HG02870 (cell line): Measurements from ENCODE around the gene CDH4.

Experiments
- ATAC-seq: cut with Tn5 transposase; IDR thresholded peaks from one replicate; pipeline ENCODE4 v1.9.1; 2021; ENCODE audit warnings: mild to moderate bottlenecking, moderate library complexity; ENCODE audit not compliant: unreplicated experiment

CDH4 gene

DNA sequence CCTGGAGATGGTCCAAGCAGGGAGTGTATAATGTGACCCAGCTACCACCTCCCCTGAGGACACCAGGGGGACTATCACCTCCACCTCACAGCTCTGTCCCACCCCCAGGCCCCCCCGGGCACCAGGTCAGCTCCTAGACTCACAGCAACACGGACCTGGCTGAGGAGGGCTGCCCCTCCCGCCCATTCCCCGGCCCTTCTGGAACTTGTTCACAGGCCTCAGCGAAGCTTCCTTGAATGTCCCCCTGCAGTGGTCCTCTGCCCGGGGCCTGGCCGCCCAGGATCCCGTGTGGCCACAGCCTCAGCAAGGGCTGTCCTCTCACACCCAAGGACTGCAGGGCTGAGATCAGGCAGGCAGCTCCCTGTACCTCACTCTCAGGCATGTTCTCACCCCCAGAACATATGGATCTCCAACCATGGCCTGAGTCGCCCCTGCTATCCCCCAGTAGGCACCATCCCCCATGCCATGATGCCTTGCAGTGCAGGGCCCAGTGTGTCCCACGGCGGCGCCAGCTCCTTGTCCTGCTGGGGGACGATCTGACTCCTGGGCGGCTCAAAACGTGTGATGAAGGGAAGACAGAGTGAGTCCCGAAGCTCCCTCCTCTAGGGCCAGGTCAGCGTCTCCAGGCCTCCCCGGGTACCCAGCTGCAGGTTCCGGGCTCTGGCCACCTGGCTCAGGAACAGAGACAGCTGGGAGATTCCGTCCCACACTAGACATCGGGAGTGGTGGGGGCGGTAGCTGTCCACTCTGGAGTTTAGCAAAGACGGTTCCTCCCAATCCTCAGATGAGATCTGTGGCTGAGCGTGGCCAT is 655.2 kb downstream of the CDH4 start:
- ATAC-seq: no peak

DNA sequence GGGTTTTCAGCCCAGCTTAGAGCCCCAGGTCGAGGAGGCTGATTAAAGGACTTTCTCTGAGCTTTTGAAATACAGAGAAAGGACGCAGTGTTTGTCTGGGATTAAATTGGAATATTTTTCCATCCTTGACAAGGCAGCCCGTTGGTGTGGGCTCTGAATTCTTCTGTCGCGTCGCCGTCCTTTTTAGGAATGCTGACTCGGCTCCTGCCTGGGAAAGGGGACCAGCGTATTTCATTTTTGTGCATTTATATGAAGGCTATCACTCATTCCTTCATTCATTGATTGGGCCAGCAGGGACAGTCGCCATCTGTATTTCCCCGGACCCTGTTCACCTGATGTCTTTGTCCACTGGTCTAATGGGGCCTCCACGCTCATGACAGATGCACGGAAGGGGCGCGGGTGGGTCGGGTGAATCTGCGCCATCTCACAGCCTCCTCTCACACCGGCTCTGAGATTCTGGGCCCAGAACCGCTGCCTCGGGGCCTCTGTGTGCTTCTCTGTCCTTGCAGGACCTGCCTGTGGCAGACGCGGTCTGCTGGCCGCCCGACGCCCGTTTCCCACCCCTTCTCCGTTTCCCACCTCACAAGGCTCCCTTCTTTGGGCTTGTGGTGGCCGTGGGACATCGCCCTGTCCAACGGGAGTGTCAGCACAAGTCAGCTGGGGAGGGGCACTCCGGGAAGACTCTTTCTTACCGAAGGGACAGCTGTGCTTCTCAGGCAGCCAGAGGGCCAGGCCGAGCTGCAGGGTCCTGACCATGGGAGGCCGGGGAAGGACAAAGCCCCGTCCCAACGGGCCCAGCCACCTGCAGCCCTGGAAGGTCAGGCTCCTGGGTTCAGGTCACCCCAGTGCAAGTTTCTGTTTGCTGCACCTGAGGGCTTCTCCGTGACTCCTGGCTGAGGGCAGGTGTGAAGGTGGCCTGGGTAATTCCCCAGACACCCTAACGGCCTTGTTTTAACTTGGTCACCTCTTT is 656.3 kb downstream of the CDH4 start:
- ATAC-seq: no peak

DNA sequence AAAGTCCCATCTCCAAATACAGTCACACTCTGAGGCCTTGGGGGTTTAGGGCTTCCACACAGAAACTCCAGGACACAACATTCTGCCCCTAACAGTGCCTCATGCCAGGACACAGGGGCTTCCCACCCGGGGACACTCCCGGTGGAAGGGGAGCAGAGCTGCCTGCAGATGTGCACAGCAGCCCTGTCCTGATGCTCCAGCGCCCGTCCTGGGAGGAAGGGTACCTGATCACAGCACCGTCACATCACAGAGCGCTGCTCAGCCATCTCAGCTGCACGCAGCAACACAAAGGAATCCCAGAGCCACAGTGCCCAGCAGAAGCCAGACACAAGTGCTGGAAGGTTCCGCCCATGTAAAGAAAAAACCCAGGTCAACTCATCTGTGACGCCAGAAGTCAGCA is 657.0 kb downstream of the CDH4 start:
- ATAC-seq: no peak

DNA sequence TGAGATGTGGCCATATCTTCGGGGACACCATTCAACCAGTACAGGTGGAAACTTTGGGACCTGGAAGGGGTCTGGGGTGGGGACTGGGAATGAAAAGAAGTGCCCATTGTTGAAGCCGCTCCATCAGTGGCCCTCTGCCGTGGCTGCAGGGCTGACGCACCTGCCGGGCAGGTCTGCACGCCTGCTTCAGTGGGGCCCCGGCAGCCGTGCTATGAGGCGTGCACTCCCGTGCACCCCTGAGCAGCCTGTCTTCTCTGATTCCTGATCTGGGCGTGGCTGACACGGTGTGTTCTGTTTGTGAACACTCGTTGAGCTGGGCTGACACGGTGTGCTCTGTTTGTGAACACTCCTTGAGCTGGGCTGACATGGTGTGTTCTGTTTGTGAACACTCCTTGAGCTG is 657.8 kb downstream of the CDH4 start:
- ATAC-seq: no peak

DNA sequence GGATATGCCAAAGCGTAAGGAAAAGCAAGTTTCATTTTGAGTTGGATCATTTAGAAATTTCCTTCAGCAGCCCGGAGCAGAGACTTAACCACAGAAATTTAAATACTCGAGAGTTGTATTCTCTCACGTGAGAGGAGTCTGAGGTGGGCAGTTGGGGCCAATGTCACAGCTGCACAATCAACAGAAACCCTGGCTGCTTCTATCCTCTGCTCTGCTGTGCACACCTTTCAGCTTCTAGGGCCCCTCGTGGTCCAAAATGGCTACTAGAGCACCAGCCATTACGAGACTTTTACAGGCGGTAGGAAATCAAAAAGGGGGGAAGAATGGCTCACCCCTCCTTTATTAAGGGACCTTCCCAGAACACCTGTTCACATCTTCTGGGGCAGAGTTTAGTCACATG is 659.8 kb downstream of the CDH4 start:
- no peak for ATAC-seq

DNA sequence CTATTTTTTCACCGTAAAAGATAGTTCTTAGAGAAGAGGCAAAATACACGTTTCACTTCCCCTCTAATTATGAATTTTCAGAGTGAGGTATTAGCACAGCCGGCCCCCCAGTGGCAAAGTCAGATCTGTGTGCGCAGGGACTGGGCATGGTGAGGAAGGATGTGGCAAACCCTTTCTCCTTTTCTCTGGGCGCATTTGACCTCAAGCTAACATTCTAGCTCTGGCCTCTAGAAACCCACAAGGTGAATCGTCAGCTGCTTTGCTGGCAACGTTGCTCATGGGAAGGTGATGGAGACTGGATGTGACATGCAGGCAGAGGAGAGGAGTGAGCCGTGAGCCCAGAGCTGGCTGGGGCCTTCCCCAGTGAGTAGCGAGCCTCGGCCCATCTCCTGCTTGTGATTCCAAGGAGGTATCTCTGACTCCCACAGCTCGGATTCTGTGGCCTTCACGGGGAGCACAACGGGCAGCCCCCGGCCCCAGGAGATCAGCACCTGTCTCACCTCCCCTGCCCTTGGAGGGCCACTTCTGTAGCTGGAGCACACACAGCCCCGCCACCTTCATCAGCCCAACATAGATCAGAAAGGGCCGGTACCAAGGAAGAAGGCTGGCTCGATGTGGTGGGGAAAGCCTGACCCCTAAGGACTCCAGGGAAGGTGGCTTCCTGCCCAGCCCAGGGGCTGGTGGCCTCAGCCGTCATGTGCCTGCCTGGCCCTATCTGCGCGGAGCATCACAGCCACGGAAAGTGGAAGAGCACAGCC is 660.8 kb downstream of the CDH4 start:
- ATAC-seq: peak; percentile 62

DNA sequence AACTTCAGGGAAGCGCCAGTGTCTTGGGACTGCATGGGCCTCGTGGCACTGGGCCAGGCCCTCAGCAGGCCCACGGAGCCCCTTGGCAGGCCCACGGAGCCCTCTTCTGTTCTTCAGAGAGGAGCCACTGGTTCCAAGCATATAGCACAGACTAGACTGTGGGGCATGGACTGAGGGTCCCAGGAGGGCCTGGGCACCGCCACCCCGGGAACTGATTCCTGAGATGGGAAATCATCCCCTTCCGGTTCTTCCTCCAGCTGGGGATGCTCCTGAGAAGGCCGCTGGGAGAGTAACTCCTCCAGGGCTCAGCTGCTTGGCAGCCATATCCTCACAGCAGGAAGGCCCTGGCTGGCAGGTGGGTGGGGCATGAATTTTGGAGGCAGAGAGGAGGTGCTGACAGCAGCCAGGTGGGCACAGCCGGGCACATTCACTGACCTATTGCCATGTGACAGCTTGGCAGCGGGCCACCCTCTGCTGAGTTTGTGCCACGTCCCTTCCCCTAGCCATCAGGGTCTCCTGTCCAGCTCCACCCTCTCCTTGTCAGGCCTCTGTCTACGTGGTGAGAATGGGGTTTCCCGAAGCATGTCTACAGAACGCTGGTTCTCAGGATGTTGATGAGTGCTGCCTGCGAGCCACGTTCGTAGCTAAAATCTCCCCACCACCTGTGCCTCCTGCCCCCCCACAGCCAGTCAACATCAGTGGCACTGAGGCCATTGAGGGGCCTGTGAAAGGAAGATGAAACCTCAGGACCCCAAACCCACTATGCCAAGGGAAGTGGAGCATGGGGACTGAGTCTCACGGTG is 661.6 kb downstream of the CDH4 start:
- ATAC-seq: no peak

DNA sequence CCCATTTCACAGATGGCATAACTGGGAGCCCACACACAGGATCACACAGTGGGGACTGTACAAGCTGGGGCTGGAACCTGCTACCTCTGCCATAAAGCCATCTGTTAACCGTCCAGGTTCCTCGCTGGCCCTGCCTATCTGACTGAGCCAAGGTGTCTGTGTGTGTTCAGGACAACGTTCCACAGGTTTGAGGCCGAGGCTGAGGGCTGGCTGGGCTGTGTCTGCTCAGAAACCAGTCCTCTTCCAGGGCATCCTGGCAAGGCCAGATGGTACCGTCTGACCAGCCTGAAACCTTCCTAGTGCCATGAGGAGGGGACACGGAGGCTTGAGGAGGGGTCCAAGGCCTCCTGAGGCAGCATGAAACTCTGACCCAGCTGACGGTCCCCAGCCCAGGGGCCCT is 663.0 kb downstream of the CDH4 start:
- no peak for ATAC-seq

DNA sequence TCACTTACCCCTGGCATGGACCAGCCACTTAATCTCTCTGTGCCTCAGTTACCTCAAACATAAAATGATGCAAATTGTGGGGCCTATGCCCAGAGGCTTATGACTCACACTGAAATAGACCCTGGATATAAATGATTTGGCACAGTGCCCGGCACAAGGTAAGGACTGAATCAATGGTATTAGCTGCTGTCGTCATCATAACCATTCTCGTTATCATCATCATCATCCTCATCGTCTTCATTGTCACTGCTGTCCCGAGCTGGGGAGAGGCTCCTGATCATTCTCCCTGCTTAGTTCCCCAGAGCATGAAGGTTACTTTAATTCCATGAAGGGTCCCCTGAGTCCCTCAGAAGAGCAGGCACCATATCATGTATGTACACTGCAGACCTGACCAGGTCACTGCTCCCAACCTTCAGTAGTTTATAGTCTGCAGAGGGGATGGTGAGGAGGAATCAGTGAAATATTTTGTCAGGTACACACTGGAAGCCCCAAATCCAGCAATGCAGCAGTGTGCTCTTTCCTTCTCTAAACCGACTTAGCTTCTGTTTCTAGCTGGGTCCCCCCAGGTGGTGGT is 664.3 kb downstream of the CDH4 start:
- no peak for ATAC-seq

DNA sequence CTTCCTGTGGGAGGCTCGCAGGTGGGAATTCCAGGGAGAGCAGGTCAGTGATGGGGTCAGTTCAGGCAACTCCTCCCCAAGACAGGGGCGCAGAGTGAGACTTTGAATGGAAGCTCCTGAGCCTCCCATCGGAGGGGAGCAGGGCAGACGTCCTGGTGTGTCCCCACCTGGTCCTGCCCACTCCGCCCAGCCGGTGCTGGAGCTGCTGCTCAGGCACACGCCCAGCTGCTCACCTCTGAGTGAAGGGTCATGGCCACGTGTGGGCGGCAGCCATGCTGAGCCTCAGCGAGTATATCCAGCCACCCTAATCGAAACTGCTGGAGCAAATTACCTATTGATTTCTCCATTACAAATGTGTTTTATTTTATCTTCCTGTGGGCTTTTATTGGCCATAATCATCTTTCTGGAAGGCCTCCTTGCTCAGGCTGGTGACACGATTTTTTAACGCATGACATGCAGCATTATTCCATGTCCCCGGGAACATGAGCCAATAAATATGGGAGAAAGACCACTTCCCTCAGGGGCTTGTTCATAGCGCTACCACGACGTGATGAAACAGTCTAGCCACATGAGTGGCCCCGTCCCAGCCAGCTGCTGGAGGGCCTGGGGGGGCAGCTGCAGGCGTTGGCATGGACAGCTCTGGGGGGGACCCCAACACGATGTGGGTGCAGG is 665.5 kb downstream of the CDH4 start:
- no peak for ATAC-seq

DNA sequence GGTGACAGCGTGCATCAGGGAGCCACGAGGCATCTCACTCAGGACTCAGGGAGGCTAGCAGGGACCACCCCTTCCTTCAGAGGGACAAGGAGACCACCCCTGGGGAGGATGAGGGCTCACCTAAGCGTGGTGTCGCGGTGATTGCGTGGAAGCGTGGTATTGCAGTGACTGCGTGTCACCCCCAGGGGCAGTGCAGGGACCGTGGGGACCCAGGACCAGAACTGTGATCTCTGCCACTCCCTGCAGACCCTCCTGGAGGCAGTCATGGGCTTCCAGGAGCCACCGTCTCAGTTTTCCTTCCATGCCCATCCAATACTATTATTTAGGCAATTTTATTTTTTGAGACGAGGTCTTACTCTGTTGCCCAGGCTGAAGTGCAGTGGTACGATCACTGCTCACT is 666.5 kb downstream of the CDH4 start:
- ATAC-seq: no peak

DNA sequence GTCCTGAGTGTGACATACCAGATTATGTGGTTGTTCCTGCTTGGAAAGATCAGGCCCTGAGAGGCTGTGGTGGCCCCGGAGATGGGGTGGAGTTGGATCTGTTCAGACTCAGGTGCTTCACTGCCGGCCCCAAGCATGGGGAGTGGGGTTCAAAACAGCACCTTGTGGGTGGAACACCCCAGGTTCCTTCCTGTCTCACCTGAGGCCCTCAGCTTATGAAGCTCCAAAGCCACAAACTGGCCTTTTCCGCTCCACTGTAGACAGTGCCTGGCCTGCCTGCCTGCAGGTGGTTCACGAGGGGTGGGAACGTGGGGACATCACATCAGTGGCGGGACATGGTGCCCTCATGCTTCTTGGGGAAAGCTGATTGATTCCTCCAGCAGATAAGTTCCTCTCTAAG is 667.2 kb downstream of the CDH4 start:
- ATAC-seq: no peak

DNA sequence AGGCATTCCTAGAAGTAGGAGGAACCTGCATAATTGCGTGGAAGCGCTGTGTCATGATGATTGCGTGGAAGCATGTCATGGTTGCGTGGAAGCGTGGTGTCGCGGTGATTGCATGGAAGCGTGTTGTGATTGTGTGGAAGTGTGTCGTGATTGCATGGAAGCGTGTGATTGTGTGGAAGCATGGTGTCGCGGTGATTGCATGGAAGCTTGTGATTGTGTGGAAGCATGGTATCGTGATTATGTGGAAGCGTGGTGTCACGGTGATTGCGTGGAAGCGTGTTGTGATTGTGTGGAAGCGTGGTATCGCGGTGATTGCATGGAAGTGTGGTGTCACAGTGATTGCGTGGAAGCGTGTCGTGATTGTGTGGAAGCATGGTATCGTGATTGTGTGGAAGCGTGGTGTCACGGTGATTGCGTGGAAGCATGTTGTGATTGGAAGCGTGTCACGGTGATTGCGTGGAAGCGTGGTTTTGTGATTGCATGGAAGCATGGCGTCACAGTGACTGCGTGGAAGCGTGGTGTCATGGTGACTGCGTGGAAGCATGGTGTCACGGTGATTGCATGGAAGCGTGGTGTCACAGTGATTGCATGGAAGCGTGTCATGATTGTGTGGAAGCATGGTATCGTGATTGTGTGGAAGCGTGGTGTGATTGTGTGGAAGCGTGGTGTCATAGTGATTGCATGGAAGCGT is 667.8 kb downstream of the CDH4 start:
- no peak for ATAC-seq

DNA sequence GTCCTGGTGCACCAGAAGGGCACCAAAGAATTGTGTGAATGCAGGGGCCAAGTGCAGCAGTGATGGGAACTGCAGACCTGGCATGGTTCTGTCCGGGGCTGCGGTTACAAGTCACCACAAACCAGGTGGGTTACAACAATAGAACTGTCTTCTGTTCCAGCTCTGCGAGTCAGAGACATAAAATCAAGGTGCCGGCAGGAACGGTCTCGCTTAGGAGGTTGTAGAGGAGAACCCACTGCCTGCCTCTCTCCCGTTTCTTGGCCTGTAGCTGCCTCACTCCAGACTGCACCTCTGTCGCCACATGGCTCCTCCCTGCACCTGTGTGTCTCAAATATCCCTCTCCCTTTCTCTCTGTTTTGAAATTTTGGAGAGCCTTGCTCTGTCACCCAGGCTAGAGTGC is 670.4 kb downstream of the CDH4 start:
- ATAC-seq: no peak

DNA sequence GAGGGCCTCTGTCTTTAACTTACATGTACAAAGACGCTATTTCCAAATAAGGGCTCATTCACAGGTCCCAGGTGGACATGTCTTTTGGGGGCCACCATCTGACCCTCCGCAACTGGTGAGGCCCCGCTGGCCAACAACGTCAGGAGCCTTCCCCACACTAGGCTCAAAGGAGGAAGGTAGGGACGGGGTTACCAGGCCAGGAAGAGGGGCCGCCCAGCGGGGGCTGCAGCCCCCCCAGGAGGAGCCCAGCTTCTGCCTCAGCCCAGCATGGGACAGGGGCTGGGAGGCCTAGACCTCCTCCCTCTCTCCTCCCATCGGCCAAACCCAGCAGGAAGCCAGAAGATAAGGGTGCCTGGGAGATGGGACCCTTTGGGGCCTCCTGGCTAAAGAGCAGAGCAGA is 670.9 kb downstream of the CDH4 start:
- no peak for ATAC-seq

DNA sequence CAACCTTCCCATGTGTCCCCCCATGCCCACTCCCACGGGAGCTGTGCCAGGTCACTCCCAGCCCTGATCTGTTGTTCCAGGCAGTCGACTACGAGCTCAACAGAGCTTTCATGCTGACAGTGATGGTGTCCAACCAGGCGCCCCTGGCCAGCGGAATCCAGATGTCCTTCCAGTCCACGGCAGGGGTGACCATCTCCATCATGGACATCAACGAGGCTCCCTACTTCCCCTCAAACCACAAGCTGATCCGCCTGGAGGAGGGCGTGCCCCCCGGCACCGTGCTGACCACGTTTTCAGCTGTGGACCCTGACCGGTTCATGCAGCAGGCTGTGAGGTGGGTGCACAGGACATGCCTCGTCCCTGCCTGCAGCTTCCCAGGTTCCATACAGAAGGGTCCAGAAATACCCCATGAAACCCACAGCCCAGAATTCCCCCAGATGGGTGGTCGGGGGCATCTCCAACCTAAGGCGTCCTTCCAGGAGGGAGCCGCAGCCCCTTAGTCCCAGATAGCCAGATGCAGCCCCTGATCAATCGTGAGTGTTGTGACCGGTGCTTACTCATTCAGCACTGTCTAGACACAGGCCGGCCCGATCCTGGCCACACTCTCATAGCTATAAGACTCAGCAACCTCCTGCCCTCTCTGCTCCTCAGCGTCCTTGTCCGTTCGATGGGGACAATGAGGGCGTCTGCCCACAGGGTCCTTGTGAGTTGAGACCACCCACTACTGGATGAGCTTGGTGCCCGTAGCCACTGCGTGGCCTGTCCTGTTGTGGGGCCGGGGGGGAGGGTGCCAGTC is 671.5 kb downstream of the CDH4 start:
- no peak for ATAC-seq

DNA sequence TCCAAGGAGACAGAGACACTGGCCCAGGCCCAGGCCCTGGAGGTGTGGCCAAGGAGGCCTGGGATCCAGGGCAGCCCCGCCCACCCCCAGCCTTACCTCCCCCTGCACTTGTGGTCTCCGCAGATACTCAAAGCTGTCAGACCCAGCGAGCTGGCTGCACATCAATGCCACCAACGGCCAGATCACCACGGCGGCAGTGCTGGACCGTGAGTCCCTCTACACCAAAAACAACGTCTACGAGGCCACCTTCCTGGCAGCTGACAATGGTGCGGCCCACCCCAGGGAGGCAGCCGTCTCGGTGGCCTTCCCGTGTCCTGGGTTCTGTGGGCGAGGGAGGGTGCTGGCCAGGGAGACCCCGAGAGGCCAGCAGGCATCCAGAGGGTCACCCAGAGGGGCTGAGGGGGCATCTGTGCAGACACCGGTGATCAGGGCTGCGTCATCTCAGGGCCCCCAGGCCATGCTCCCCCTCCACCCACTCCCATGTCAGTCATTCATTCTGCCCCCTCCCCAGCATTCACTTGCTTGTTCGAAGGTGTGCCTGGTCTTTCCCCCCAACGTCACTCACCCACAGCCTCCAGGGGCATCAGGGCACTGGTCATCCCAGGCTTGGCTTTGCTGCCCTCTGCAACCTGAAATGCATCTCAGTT is 672.3 kb downstream of the CDH4 start:
- ATAC-seq: no peak
